Measurements from ENCODE around the gene TBC1D22A. TPM values are rescaled to one million over a fixed set of nuclear protein-coding genes. Genes with fewer than 3 reads are reported as not detected.

The TBC1D22A gene
- total RNA-seq, 1 experiment from 2014 or later, result 20.9 TPM

DNA sequence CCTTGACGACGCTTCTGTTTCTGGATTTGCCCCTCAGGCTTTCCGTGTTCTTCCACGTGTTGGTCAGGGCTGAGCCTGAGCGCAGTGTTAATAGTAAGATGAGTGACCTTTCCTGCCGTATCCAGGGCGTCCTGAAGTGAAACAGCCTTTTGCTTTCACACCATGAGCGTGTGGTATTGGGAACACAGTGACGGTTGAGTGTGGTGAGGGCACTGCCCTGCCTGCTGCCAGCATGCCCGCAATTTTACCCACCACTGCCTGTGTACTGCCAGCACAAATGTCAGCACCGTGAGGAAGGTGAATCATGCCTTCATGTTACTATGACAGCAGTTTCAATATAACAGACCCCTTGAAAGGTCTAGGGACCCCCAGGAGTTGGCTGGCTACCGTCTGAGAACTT, 217.1 kb downstream of the TBC1D22A start:
- ATAC-seq (no peak), DNase-seq (ENCODE audit: low read depth, low spot score) (no peak)
- Histone ChIP-seq H3K36me3 (ENCODE audit: control insufficient read depth in 1 of 2, insufficient read depth in 2 of 2, low read length in 2 of 2) (no peaks in the 10 kb centered on the region), H2AFZ (ENCODE audit: low read depth, low read length, poor library complexity, severe bottlenecking) (no peak overlapping the region), H3K9me2 (ENCODE audit: insufficient read depth) (no peaks in the 10 kb centered on the region), H4K20me1 (ENCODE audit: insufficient read depth) (no peaks in the 10 kb centered on the region), H3K27me3 (ENCODE audit: insufficient read depth, low read length) (no peaks in the 10 kb centered on the region), H3K4me1 (ENCODE audit: control insufficient read depth in 1 of 2, insufficient read depth in 2 of 2, low read length in 2 of 2) (peaks cover 3 to 14% of the 10 kb centered on the region in 2 experiments), H3K79me2 (ENCODE audit: insufficient read depth, low read length) (no peaks in the 10 kb centered on the region), H3K4me3 (replicated peaks in 1 of 2; ENCODE audit: low read depth in 1 of 2, low read length in 2 of 2) (no peak overlapping the region), H3K9ac (ENCODE audit: low read length) (no peak overlapping the region), H3K4me2 (ENCODE audit: low read length) (no peak overlapping the region), H3K9me3 (ENCODE audit: control insufficient read depth in 1 of 2, insufficient read depth in 1 of 2, low read depth in 1 of 2, low read length in 2 of 2) (no peaks in the 10 kb centered on the region), H3K27ac (ENCODE audit: low read depth, low read length) (no peak overlapping the region)
- POLR2A ChIA-PET, result no interaction called here
- intact Hi-C loops (cut with micrococcal nuclease), result no loop called here
- RAD21 ChIA-PET (ENCODE audit: low non-redundant PET in 1 of 2, low total read pairs in 2 of 2, uncharacterized antibody in 2 of 2, unreplicated experiment in 2 of 2), result no interaction called here
- CTCF ChIA-PET, result no interaction called here
- TF ChIP-seq CTCF (IDR thresholded peaks at IDR 0.05 in 2 of 3, conservative IDR thresholded peaks at IDR 0.05 in 1 of 3; ENCODE audit: borderline replicate concordance in 1 of 3, insufficient read depth in 1 of 3, low read depth in 2 of 3, low read length in 2 of 3) (no peak), EGR1 (IDR thresholded peaks at IDR 0.05; ENCODE audit: low read depth) (no peak), ELF1 (IDR thresholded peaks at IDR 0.05; ENCODE audit: borderline replicate concordance, low read depth) (no peak)
- BruUV-seq (replicated peaks), result no TSS peak

DNA sequence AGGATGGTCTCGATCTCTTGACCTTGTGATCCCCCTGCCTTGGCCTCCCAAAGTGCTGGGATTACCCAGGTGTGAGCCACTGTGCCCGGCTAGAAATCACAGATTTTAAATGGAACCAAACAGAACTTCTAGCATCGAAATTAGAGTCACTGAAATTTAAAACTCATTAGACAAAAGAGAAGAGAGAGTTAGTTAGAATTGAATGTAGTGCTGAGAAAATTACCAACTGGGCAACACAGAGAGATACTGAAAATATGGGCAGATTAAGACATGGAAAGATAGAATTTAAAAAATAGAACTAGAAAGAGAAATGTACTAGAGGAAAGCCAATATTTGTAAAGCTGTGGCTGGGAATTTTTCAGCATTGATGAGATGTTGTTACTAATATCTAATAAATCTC, 217.9 kb downstream of the TBC1D22A start:
- CTCF ChIA-PET, result no interaction called here
- POLR2A ChIA-PET, result no interaction called here

More for the DNA sequence above, 217.9 kb downstream of the TBC1D22A start:
- Histone ChIP-seq H3K4me2 (ENCODE audit: low read length) (no peak overlapping the region), H3K9me2 (ENCODE audit: insufficient read depth) (no peaks in the 10 kb centered on the region), H2AFZ (ENCODE audit: low read depth, low read length, poor library complexity, severe bottlenecking) (no peak overlapping the region), H3K79me2 (ENCODE audit: insufficient read depth, low read length) (no peaks in the 10 kb centered on the region), H4K20me1 (ENCODE audit: insufficient read depth) (no peaks in the 10 kb centered on the region), H3K4me3 (replicated peaks in 1 of 2; ENCODE audit: low read depth in 1 of 2, low read length in 2 of 2) (no peak overlapping the region), H3K4me1 (ENCODE audit: control insufficient read depth in 1 of 2, insufficient read depth in 2 of 2, low read length in 2 of 2) (peaks cover 11 to 20% of the 10 kb centered on the region in 2 experiments), H3K9ac (ENCODE audit: low read length) (no peak overlapping the region), H3K27me3 (ENCODE audit: insufficient read depth, low read length) (no peaks in the 10 kb centered on the region), H3K9me3 (ENCODE audit: control insufficient read depth in 1 of 2, insufficient read depth in 1 of 2, low read depth in 1 of 2, low read length in 2 of 2) (no peaks in the 10 kb centered on the region), H3K36me3 (ENCODE audit: control insufficient read depth in 1 of 2, insufficient read depth in 2 of 2, low read length in 2 of 2) (no peaks in the 10 kb centered on the region), H3K27ac (ENCODE audit: low read depth, low read length) (no peak overlapping the region)
- no peak for ATAC-seq
- intact Hi-C loops (cut with micrococcal nuclease), result no loop called here
- no TSS peak for BruUV-seq (replicated peaks)
- TF ChIP-seq TCF7L2 (IDR thresholded peaks at IDR 0.05; ENCODE audit: borderline replicate concordance, extremely low read depth, insufficient read depth, insufficient read length), result no peak
- RAD21 ChIA-PET (ENCODE audit: low non-redundant PET in 1 of 2, low total read pairs in 2 of 2, uncharacterized antibody in 2 of 2, unreplicated experiment in 2 of 2), result no interaction called here
- DNase-seq (ENCODE audit: low read depth, low spot score), result no peak
